ENCODE results near the gene ATXN10.

ATXN10 gene

GRCh38 chr22:45882881-45883810 is 211.5 kb downstream of the ATXN10 start:
- no peaks in the 10 kb centered on the region for H3K4me1 ChIP-seq (ENCODE audit: insufficient read depth, low read length)
- DNase-seq (no peak), ATAC-seq (ENCODE audit: insufficient read depth, low read depth) (no peak)
- no peaks in the 10 kb centered on the region for H3K36me3 ChIP-seq (ENCODE audit: insufficient read depth, low read length)
- H4K20me1 ChIP-seq (ENCODE audit: insufficient read depth, low read length), result peaks cover 4% of the 10 kb centered on the region
- TF ChIP-seq CTCF (IDR thresholded peaks at IDR 0.05; ENCODE audit: borderline replicate concordance, extremely low read depth, low read length, poor library complexity, severe bottlenecking) (no peak), EZH2 (IDR thresholded peaks at IDR 0.05; ENCODE audit: borderline replicate concordance, low read depth, low read length, severe bottlenecking) (no peak)
- no peak overlapping the region for H3K4me3 ChIP-seq (ENCODE audit: low read depth in 1 of 2, low read length in 2 of 2)
- no peak overlapping the region for H2AFZ ChIP-seq (ENCODE audit: low read depth, low read length)
- no peak overlapping the region for H3K9ac ChIP-seq (ENCODE audit: low read depth, low read length)
- no peaks in the 10 kb centered on the region for H3K9me3 ChIP-seq (ENCODE audit: insufficient read depth, low read length, severe bottlenecking)
- H3K27me3 ChIP-seq (ENCODE audit: insufficient read depth, low read length, poor library complexity), result no peaks in the 10 kb centered on the region
- H3K27ac ChIP-seq (ENCODE audit: low read length), result no peak overlapping the region
- no peaks in the 10 kb centered on the region for H3K79me2 ChIP-seq (ENCODE audit: insufficient read depth, low read length)
- no peak overlapping the region for H3K4me2 ChIP-seq (ENCODE audit: insufficient read depth, low read length)

- Histone ChIP-seq H3K27ac (ENCODE audit: low read length) (no peak overlapping the region), H4K20me1 (ENCODE audit: insufficient read depth, low read length) (peaks cover 4% of the 10 kb centered on the region), H3K27me3 (ENCODE audit: insufficient read depth, low read length, poor library complexity) (no peaks in the 10 kb centered on the region), H3K4me1 (ENCODE audit: insufficient read depth, low read length) (no peaks in the 10 kb centered on the region), H3K4me3 (ENCODE audit: low read depth in 1 of 2, low read length in 2 of 2) (no peak overlapping the region), H3K4me2 (ENCODE audit: insufficient read depth, low read length) (no peak overlapping the region), H3K9me3 (ENCODE audit: insufficient read depth, low read length, severe bottlenecking) (no peaks in the 10 kb centered on the region), H3K79me2 (ENCODE audit: insufficient read depth, low read length) (no peaks in the 10 kb centered on the region), H2AFZ (ENCODE audit: low read depth, low read length) (no peak overlapping the region), H3K9ac (ENCODE audit: low read depth, low read length) (no peak overlapping the region), H3K36me3 (ENCODE audit: insufficient read depth, low read length) (no peaks in the 10 kb centered on the region)
- no peak for DNase-seq
- ATAC-seq (ENCODE audit: insufficient read depth, low read depth), result no peak
- TF ChIP-seq EZH2 (IDR thresholded peaks at IDR 0.05; ENCODE audit: borderline replicate concordance, low read depth, low read length, severe bottlenecking), result no peak
- no peak for TF ChIP-seq CTCF (IDR thresholded peaks at IDR 0.05; ENCODE audit: borderline replicate concordance, extremely low read depth, low read length, poor library complexity, severe bottlenecking)
Measured at GRCh38 chr22:45883811-45884170, 212.2 kb downstream of the ATXN10 start.

- Histone ChIP-seq H3K27ac (ENCODE audit: low read length) (no peak overlapping the region), H3K9ac (ENCODE audit: low read depth, low read length) (no peak overlapping the region), H3K4me3 (ENCODE audit: low read depth in 1 of 2, low read length in 2 of 2) (no peak overlapping the region), H2AFZ (ENCODE audit: low read depth, low read length) (no peak overlapping the region), H3K4me1 (ENCODE audit: insufficient read depth, low read length) (no peaks in the 10 kb centered on the region), H4K20me1 (ENCODE audit: insufficient read depth, low read length) (peaks cover 4% of the 10 kb centered on the region), H3K79me2 (ENCODE audit: insufficient read depth, low read length) (no peaks in the 10 kb centered on the region), H3K9me3 (ENCODE audit: insufficient read depth, low read length, severe bottlenecking) (no peaks in the 10 kb centered on the region), H3K4me2 (ENCODE audit: insufficient read depth, low read length) (no peak overlapping the region), H3K36me3 (ENCODE audit: insufficient read depth, low read length) (no peaks in the 10 kb centered on the region), H3K27me3 (ENCODE audit: insufficient read depth, low read length, poor library complexity) (no peaks in the 10 kb centered on the region)
- DNase-seq, result no peak
- TF ChIP-seq EZH2 (IDR thresholded peaks at IDR 0.05; ENCODE audit: borderline replicate concordance, low read depth, low read length, severe bottlenecking) (no peak), CTCF (IDR thresholded peaks at IDR 0.05; ENCODE audit: borderline replicate concordance, extremely low read depth, low read length, poor library complexity, severe bottlenecking) (no peak)
- ATAC-seq (ENCODE audit: insufficient read depth, low read depth), result no peak
Measured at GRCh38 chr22:45884201-45885062, 212.8 kb downstream of the ATXN10 start.
